ENCODE measurements around the gene TGFBI.

Gene TGFBI

GRCh38 chr5:136055612-136056309 is 27.0 kb downstream of the TGFBI start:
- no peak for DNase-seq (ENCODE audit: low read depth, low spot score)
- H3K4me3 ChIP-seq (ENCODE audit: low read depth, low read length): no peak overlapping the region
- TF ChIP-seq CTCF (IDR thresholded peaks at IDR 0.05; ENCODE audit: low read depth, low read length): no peak
- in situ Hi-C loops (cut with HindIII; ENCODE audit: low sequenced_read_pairs): no loop called here

GRCh38 chr5:136056336-136056735 is 27.5 kb downstream of the TGFBI start:
- TF ChIP-seq CTCF (IDR thresholded peaks at IDR 0.05; ENCODE audit: low read depth, low read length): no peak
- no peak for DNase-seq (ENCODE audit: low read depth, low spot score)
- in situ Hi-C loops (cut with HindIII; ENCODE audit: low sequenced_read_pairs): no loop called here
- no peak overlapping the region for H3K4me3 ChIP-seq (ENCODE audit: low read depth, low read length)

GRCh38 chr5:136056771-136057335 is 28.1 kb downstream of the TGFBI start:
- DNase-seq (ENCODE audit: low read depth, low spot score): no peak
- TF ChIP-seq CTCF (IDR thresholded peaks at IDR 0.05; ENCODE audit: low read depth, low read length): no peak
- in situ Hi-C loops (cut with HindIII; ENCODE audit: low sequenced_read_pairs): no loop called here
- no peak overlapping the region for H3K4me3 ChIP-seq (ENCODE audit: low read depth, low read length)

GRCh38 chr5:136057401-136058038 is 28.7 kb downstream of the TGFBI start:
- in situ Hi-C loops (cut with HindIII; ENCODE audit: low sequenced_read_pairs): no loop called here
- DNase-seq (ENCODE audit: low read depth, low spot score): peak; percentile 73
- TF ChIP-seq CTCF (IDR thresholded peaks at IDR 0.05; ENCODE audit: low read depth, low read length): no peak
- no peak overlapping the region for H3K4me3 ChIP-seq (ENCODE audit: low read depth, low read length)

GRCh38 chr5:136058039-136058971 is 29.5 kb downstream of the TGFBI start:
- peak; percentile 98 for DNase-seq (ENCODE audit: low read depth, low spot score)
- TF ChIP-seq CTCF (IDR thresholded peaks at IDR 0.05; ENCODE audit: low read depth, low read length): peak; percentile 49
- H3K4me3 ChIP-seq (ENCODE audit: low read depth, low read length): no peak overlapping the region
- in situ Hi-C loops (cut with HindIII; ENCODE audit: low sequenced_read_pairs): no loop called here

- no peak for TF ChIP-seq CTCF (IDR thresholded peaks at IDR 0.05; ENCODE audit: low read depth, low read length)
- no peak for DNase-seq (ENCODE audit: low read depth, low spot score)
Observed at GRCh38 chr5:136058972-136059354, 30.2 kb downstream of the TGFBI start.

More at GRCh38 chr5:136058972-136059354, 30.2 kb downstream of the TGFBI start:
- in situ Hi-C loops (cut with HindIII; ENCODE audit: low sequenced_read_pairs): no loop called here
- no peak overlapping the region for H3K4me3 ChIP-seq (ENCODE audit: low read depth, low read length)
